WTC11 (cell line): ENCODE measurements around the gene CDH13. TPM values are rescaled to one million over a fixed set of nuclear protein-coding genes. Genes with fewer than 3 reads are reported as not detected.

Experiments
- ATAC-seq: fragments of 200-7000 bp; cut with Tn5 transposase; 2 replicates; pipeline ENCODE4 v1.10.0; 2021; ENCODE audit warnings: mild to moderate bottlenecking, moderate library complexity
- CTCF ChIA-PET: fragments of 300-600 bp; sonication (Branson Sonifier 250); formaldehyde crosslinking; loops from one replicate; lab custom pipeline; 2021; ENCODE audit warnings: antibody characterized with exemption; lab: Charles Lee
- POLR2A ChIA-PET: fragments of 350-600 bp; sonication (Branson Sonifier 250); formaldehyde crosslinking; loops from one replicate; lab custom pipeline; 2021; ENCODE audit warnings: antibody characterized with exemption; lab: Charles Lee
- DNase-seq: peaks from one replicate; pipeline ENCODE4 v3.0.0; 2021; ENCODE audit warnings: low spot score
- H3K27ac Mint-ChIP-seq: 2 replicates; pipeline ENCODE4 v1.8.0; 2021; ENCODE audit warnings: mixed read lengths
- H3K27me3 Mint-ChIP-seq: 2 replicates; pipeline ENCODE4 v1.8.0; 2021; ENCODE audit warnings: low read depth, mild to moderate bottlenecking, moderate library complexity, mixed read lengths
- H3K36me3 Mint-ChIP-seq: 2 replicates; pipeline ENCODE4 v1.8.0; 2021; ENCODE audit warnings: mixed read lengths
- H3K4me1 Mint-ChIP-seq: 2 replicates; pipeline ENCODE4 v1.8.0; 2022; ENCODE audit warnings: mixed read lengths
- H3K4me3 Mint-ChIP-seq: 2 replicates; pipeline ENCODE4 v1.8.0; 2021; ENCODE audit warnings: mild to moderate bottlenecking, moderate library complexity, mixed read lengths
- H3K9me3 Mint-ChIP-seq: 2 replicates; pipeline ENCODE4 v1.8.0; 2021; ENCODE audit warnings: mixed read lengths
- ATF3 ChIP-seq: sonication (generic); formaldehyde crosslinking; conservative IDR thresholded peaks from 2 replicates; pipeline ENCODE4 v1.8.1; 2022; ENCODE audit warnings: mild to moderate bottlenecking, missing genetic modification reagents
- CDX4 ChIP-seq: fragments of 250-450 bp; sonication (Bioruptor Pico); IDR thresholded peaks from 2 replicates; pipeline ENCODE4 v1.9.0; 2021; ENCODE audit warnings: moderate library complexity, mild to moderate bottlenecking, inconsistent platforms, borderline replicate concordance
- CREB1 ChIP-seq: sonication (generic); formaldehyde crosslinking; IDR thresholded peaks from 2 replicates; pipeline ENCODE4 v1.8.0; 2023; ENCODE audit warnings: mild to moderate bottlenecking, missing genetic modification reagents
- CTCF ChIP-seq: fragments of 200-600 bp; IDR thresholded peaks from 2 replicates; pipeline ENCODE4 v1.8.0; 2022; ENCODE audit warnings: antibody characterized with exemption
- FOXJ3 ChIP-seq: sonication (generic); formaldehyde crosslinking; IDR thresholded peaks from 2 replicates; pipeline ENCODE4 v1.9.0; 2021; ENCODE audit warnings: missing genetic modification reagents, mild to moderate bottlenecking, borderline replicate concordance
- GTF2I ChIP-seq: fragments of 250-450 bp; sonication (Bioruptor Pico); conservative IDR thresholded peaks from 2 replicates; pipeline ENCODE4 v1.4.0; 2021; ENCODE audit warnings: mild to moderate bottlenecking
- IRF2 ChIP-seq: sonication (generic); formaldehyde crosslinking; IDR thresholded peaks from 2 replicates; pipeline ENCODE4 v1.8.0; 2022; ENCODE audit warnings: low read depth, missing genetic modification reagents, borderline replicate concordance
- MAX ChIP-seq: sonication (generic); formaldehyde crosslinking; IDR thresholded peaks from 2 replicates; pipeline ENCODE4 v1.8.0; 2022; ENCODE audit warnings: mild to moderate bottlenecking, missing genetic modification reagents
- NFATC4 ChIP-seq: fragments of 250-450 bp; sonication (Bioruptor Pico); IDR thresholded peaks from 2 replicates; pipeline ENCODE4 v1.9.0; 2021; ENCODE audit warnings: mild to moderate bottlenecking
- NFE2L1 ChIP-seq: sonication (generic); formaldehyde crosslinking; IDR thresholded peaks from 2 replicates; pipeline ENCODE4 v1.8.1; 2023; ENCODE audit warnings: missing genetic modification reagents
- NR2C2 ChIP-seq: sonication (generic); formaldehyde crosslinking; IDR thresholded peaks from 2 replicates; pipeline ENCODE4 v1.8.0; 2022; ENCODE audit warnings: mild to moderate bottlenecking, missing genetic modification reagents
- OVOL2 ChIP-seq: fragments of 250-450 bp; sonication (Bioruptor Pico); IDR thresholded peaks from 2 replicates; pipeline ENCODE4 v1.9.0; 2021; ENCODE audit warnings: mild to moderate bottlenecking, borderline replicate concordance
- PRRX2 ChIP-seq: fragments of 250-450 bp; sonication (Bioruptor Pico); IDR thresholded peaks from 2 replicates; pipeline ENCODE4 v1.8.0; 2021; ENCODE audit warnings: mild to moderate bottlenecking
- RORB ChIP-seq: fragments of 250-450 bp; sonication (Bioruptor Pico); IDR thresholded peaks from 2 replicates; pipeline ENCODE4 v1.9.0; 2021; ENCODE audit warnings: mild to moderate bottlenecking
- SMAD3 ChIP-seq: sonication (generic); formaldehyde crosslinking; IDR thresholded peaks from 2 replicates; pipeline ENCODE4 v1.8.0; 2022; ENCODE audit warnings: missing genetic modification reagents, mild to moderate bottlenecking, borderline replicate concordance
- TCF7 ChIP-seq: sonication (generic); formaldehyde crosslinking; IDR thresholded peaks from 2 replicates; pipeline ENCODE4 v1.8.0; 2022; ENCODE audit warnings: mild to moderate bottlenecking, low read depth, missing genetic modification reagents, moderate library complexity
- USF2 ChIP-seq: sonication (generic); formaldehyde crosslinking; IDR thresholded peaks from 2 replicates; pipeline ENCODE4 v1.8.1; 2023; ENCODE audit warnings: mild to moderate bottlenecking, missing genetic modification reagents, moderate library complexity
- ZNF281 ChIP-seq: sonication (generic); formaldehyde crosslinking; IDR thresholded peaks from 2 replicates; pipeline ENCODE4 v1.8.0; 2023; ENCODE audit warnings: mild to moderate bottlenecking, missing genetic modification reagents
- ZNF317 ChIP-seq: sonication (generic); formaldehyde crosslinking; IDR thresholded peaks from 2 replicates; pipeline ENCODE4 v1.8.1; 2023; ENCODE audit warnings: low read depth, mild to moderate bottlenecking, moderate library complexity, missing genetic modification reagents, borderline replicate concordance
- ZNF416 ChIP-seq: fragments of 250-450 bp; sonication (Bioruptor Pico); IDR thresholded peaks from 2 replicates; pipeline ENCODE4 v1.9.0; 2021; ENCODE audit warnings: mild to moderate bottlenecking, inconsistent platforms
- ZNF423 ChIP-seq: fragments of 250-450 bp; sonication (Bioruptor Pico); IDR thresholded peaks from 2 replicates; pipeline ENCODE4 v2.1.2; 2022; ENCODE audit warnings: mild to moderate bottlenecking, moderate library complexity
- ZNF532 ChIP-seq: fragments of 250-450 bp; sonication (Bioruptor Pico); IDR thresholded peaks from 2 replicates; pipeline ENCODE4 v1.9.0; 2021; ENCODE audit warnings: mild to moderate bottlenecking, borderline replicate concordance
- ZNF671 ChIP-seq: fragments of 250-450 bp; sonication (Bioruptor Pico); IDR thresholded peaks from 2 replicates; pipeline ENCODE4 v1.8.0; 2021; ENCODE audit warnings: mild to moderate bottlenecking
- total RNA-seq: library from RNA; stranded (reverse); gene quantifications from 3 replicates; pipeline ENCODE4 v1.2.3, GENCODE V29; 2021

CDH13 gene
- total RNA-seq, 1 experiment from 2014 or later = 0.81 TPM

GRCh38 chr16:82630688-82631087, 3.9 kb downstream of the CDH13 start:
- ChIA-PET POLR2A (no interaction called here), CTCF (interaction anchor here (1.1 to 4.1 kb wide), 4 partner anchors 9 to 368 kb away, joined by 3 to 19 read pairs (median 6); no protein-coding TSS in a partner anchor)
- no peak for DNase-seq
- ATAC-seq = no peak
- TF ChIP-seq ATF3 = no peak
- TF ChIP-seq CTCF = no peak
- no peak for TF ChIP-seq ZNF281 (CRISPR knock-in tag)
- TF ChIP-seq GTF2I = no peak
- TF ChIP-seq CDX4 = no peak
- no peak for TF ChIP-seq FOXJ3 (CRISPR knock-in tag)
- TF ChIP-seq PRRX2 (CRISPR knock-in tag) = no peak
- no peak for TF ChIP-seq ZNF416
- no peak for TF ChIP-seq TCF7
- no peak for TF ChIP-seq ZNF532 (CRISPR knock-in tag)
- TF ChIP-seq SMAD3 (CRISPR knock-in tag) = no peak
- TF ChIP-seq NFE2L1 = no peak
- no peak overlapping the region for H3K27ac Mint-ChIP-seq
- no peak overlapping the region for H3K4me3 Mint-ChIP-seq
- peaks cover 43% of the 10 kb centered on the region for H3K27me3 Mint-ChIP-seq
- peaks cover 5% of the 10 kb centered on the region for H3K9me3 Mint-ChIP-seq
- no peaks in the 10 kb centered on the region for H3K36me3 Mint-ChIP-seq
- peaks cover 30% of the 10 kb centered on the region for H3K4me1 Mint-ChIP-seq

GRCh38 chr16:82631701-82632685, 5.2 kb downstream of the CDH13 start:
- H3K4me3 Mint-ChIP-seq = no peak overlapping the region
- H3K27ac Mint-ChIP-seq = no peak overlapping the region
- POLR2A ChIA-PET = no interaction called here
- peaks cover 30% of the 10 kb centered on the region for H3K27me3 Mint-ChIP-seq
- peaks cover 25% of the 10 kb centered on the region for H3K4me1 Mint-ChIP-seq
- DNase-seq (peak; percentile 23), ATAC-seq (peak; percentile 68)
- H3K9me3 Mint-ChIP-seq = peaks cover 5% of the 10 kb centered on the region
- CTCF ChIA-PET = interaction anchor here (1.0 to 4.1 kb wide), 8 partner anchors 10 to 635 kb away, joined by 3 to 19 read pairs (median 4); no protein-coding TSS in a partner anchor
- TF ChIP-seq ZNF317 (CRISPR knock-in tag) (no peak), MAX (CRISPR knock-in tag) (no peak), CREB1 (CRISPR knock-in tag) (no peak), ZNF423 (CRISPR knock-in tag) (no peak), NFATC4 (CRISPR knock-in tag) (no peak), RORB (CRISPR knock-in tag) (no peak), NR2C2 (CRISPR knock-in tag) (no peak), ZNF671 (CRISPR knock-in tag) (no peak), USF2 (CRISPR knock-in tag) (no peak), OVOL2 (CRISPR knock-in tag) (no peak), ZNF416 (no peak), TCF7 (no peak), IRF2 (CRISPR knock-in tag) (no peak)
- TF ChIP-seq, all 79 proteins: peak for 0
- H3K36me3 Mint-ChIP-seq = no peaks in the 10 kb centered on the region
